ENCODE results near the gene D2HGDH. TPM values are rescaled to one million over a fixed set of nuclear protein-coding genes. Genes with fewer than 3 reads are reported as not detected.
A peak's percentile ranks its signal among the peaks of the same experiment; 100 is the strongest.

Gene D2HGDH
- total RNA-seq, 1 experiment from 2014 or later = 10.0 TPM

GRCh38 chr2:241809383-241810306, 75.2 kb downstream of the D2HGDH start:
- no peak overlapping the region for H3K4me3 Mint-ChIP-seq
- no peaks in the 10 kb centered on the region for H3K79me2 ChIP-seq (ENCODE audit: insufficient read depth, low read length)
- H3K23ac ChIP-seq (ENCODE audit: insufficient read length, low read depth, low read length) = no peak overlapping the region
- no peak overlapping the region for H2BK120ac ChIP-seq (ENCODE audit: low read depth, low read length, poor library complexity, severe bottlenecking)
- H3K18ac ChIP-seq (ENCODE audit: insufficient read length, low read depth, low read length) = no peak overlapping the region
- H4K8ac ChIP-seq (replicated peaks; ENCODE audit: insufficient read length, low read depth, low read length) = no peak overlapping the region
- H3T11ph ChIP-seq (ENCODE audit: low read length) = no peak overlapping the region
- H2BK5ac ChIP-seq (ENCODE audit: insufficient read length, low read length) = no peak overlapping the region
- H3K27ac Mint-ChIP-seq = peak overlapping the region in 1 of 3 experiments; percentile 40; a peak in 1 of 7 replicates
- peaks cover 9 to 19% of the 10 kb centered on the region in 2 experiments for H3K4me1 Mint-ChIP-seq
- H3K23me2 ChIP-seq (ENCODE audit: insufficient read length, low read depth, low read length, poor library complexity, severe bottlenecking) = no peaks in the 10 kb centered on the region
- no peak overlapping the region for H4K5ac ChIP-seq (ENCODE audit: insufficient read length, low read depth, low read length)
- no peak for TF ChIP-seq CTCF (conservative IDR thresholded peaks at IDR 0.05)
- no peaks in the 10 kb centered on the region for H4K20me1 ChIP-seq (ENCODE audit: control insufficient read depth, insufficient read depth, insufficient read length)
- no peak overlapping the region for H2AFZ ChIP-seq (ENCODE audit: low read length)
- WGBS (ENCODE audit: extremely low coverage, insufficient read length, low lambda C conversion rate) = no CpG with 5 or more reads among the region's 29 CpGs
- no peaks in the 10 kb centered on the region for H3K9me3 Mint-ChIP-seq
- H2BK20ac ChIP-seq (ENCODE audit: low read depth, low read length, poor library complexity, severe bottlenecking) = no peak overlapping the region
- no peak overlapping the region for H3K27ac ChIP-seq (ENCODE audit: insufficient read length, low read depth, low read length)
- H3K36me3 Mint-ChIP-seq (ENCODE audit: insufficient read depth in 1 of 3, low read depth in 3 of 3) = no peaks in the 10 kb centered on the region
- no peak for DNase-seq
- no peak overlapping the region for H3K56ac ChIP-seq (ENCODE audit: insufficient read length, low read depth, low read length)
- H3K14ac ChIP-seq (ENCODE audit: insufficient read depth, low read length) = no peak overlapping the region
- H3K9me3 ChIP-seq (ENCODE audit: control insufficient read depth, low read depth, low read length) = no peaks in the 10 kb centered on the region
- no peak overlapping the region for H3K9ac ChIP-seq (ENCODE audit: extremely low read depth, insufficient read length, low read length)
- H3K4me1 ChIP-seq (ENCODE audit: insufficient read depth, low read length) = peaks cover 6% of the 10 kb centered on the region
- H4K91ac ChIP-seq (ENCODE audit: insufficient read length, low read depth, low read length) = no peak overlapping the region
- no peak overlapping the region for H2BK15ac ChIP-seq (ENCODE audit: low read depth, low read length)
- no peak overlapping the region for H3K4me2 ChIP-seq (ENCODE audit: insufficient read depth, insufficient read length, low read length)
- H3K79me1 ChIP-seq (ENCODE audit: insufficient read depth, low read depth, low read length, poor library complexity, severe bottlenecking) = no peaks in the 10 kb centered on the region
- no peak overlapping the region for H2BK12ac ChIP-seq (ENCODE audit: insufficient read length, low read depth, low read length)
- H3K4ac ChIP-seq (ENCODE audit: low read depth, low read length) = no peak overlapping the region
- no peak overlapping the region for H2AK5ac ChIP-seq (ENCODE audit: insufficient read length, low read length)
- H3K27me3 Mint-ChIP-seq (ENCODE audit: low read depth) = peaks cover 18% of the 10 kb centered on the region
- H3K27me3 ChIP-seq (ENCODE audit: insufficient read depth, low read length) = no peaks in the 10 kb centered on the region; the same call in 1 of the 2 replicates
